Activated T-cell treated with anti-CD3 and anti-CD28 coated beads, Interleukin-2, amount 50 U/mL, for 4 hours (primary cell): ENCODE measurements around the gene STX1B. TPM values are rescaled to one million over a fixed set of nuclear protein-coding genes. Genes with fewer than 3 reads are reported as not detected.
A peak's percentile ranks its signal among the peaks of the same experiment; 100 is the strongest.

Experiments used
- ATAC-seq, 2 donors: fragments of 200-7000 bp; cut with Tn5 transposase; one replicate each; pipeline ENCODE4 v1.10.0; 2021
- DNase-seq: peaks from one replicate; pipeline ENCODE4 v3.0.0-alpha.2; 2020
- H3K27me3 Mint-ChIP-seq: one replicate; pipeline ENCODE4 v1.8.0; 2021; ENCODE audit warnings: low read depth, mixed read lengths
- H3K36me3 Mint-ChIP-seq: one replicate; pipeline ENCODE4 v1.8.0; 2022; ENCODE audit warnings: mixed read lengths; ENCODE audit not compliant: insufficient read depth
- H3K4me1 Mint-ChIP-seq: one replicate; pipeline ENCODE4 v1.8.0; 2021; ENCODE audit warnings: low read depth, mixed read lengths
- H3K4me3 Mint-ChIP-seq: one replicate; pipeline ENCODE4 v1.8.0; 2021; ENCODE audit warnings: mild to moderate bottlenecking, moderate library complexity, mixed read lengths
- H3K9me3 Mint-ChIP-seq: one replicate; pipeline ENCODE4 v1.8.0; 2021; ENCODE audit warnings: mixed read lengths
- total RNA-seq, 3 donors: library from RNA; stranded (reverse); gene quantifications; one replicate each; pipeline ENCODE4 v1.2.1, GENCODE V29; 2021

STX1B gene
- total RNA-seq, 3 donors from 2014 or later = 0.25 to 0.69 (median 0.43) TPM

- DNase-seq = no peak
- peaks cover 13% of the 10 kb centered on the region for H3K4me1 Mint-ChIP-seq
- no peaks in the 10 kb centered on the region for H3K27me3 Mint-ChIP-seq
- H3K36me3 Mint-ChIP-seq = peaks cover 51% of the 10 kb centered on the region
- H3K9me3 Mint-ChIP-seq = no peaks in the 10 kb centered on the region
- H3K4me3 Mint-ChIP-seq = no peak overlapping the region
- no peak for ATAC-seq
Observed at GRCh38 chr16:30964574-30965226, 45.7 kb downstream of the STX1B start.

GRCh38 chr16:30963925-30964511 is 46.4 kb downstream of the STX1B start:
- ATAC-seq = no peak
- Mint-ChIP-seq H3K4me3 (no peak overlapping the region), H3K4me1 (peaks cover 19% of the 10 kb centered on the region), H3K9me3 (no peaks in the 10 kb centered on the region), H3K27me3 (no peaks in the 10 kb centered on the region), H3K36me3 (peaks cover 53% of the 10 kb centered on the region)
- DNase-seq = no peak

- no peak for ATAC-seq
- Mint-ChIP-seq H3K27me3 (no peaks in the 10 kb centered on the region), H3K36me3 (peaks cover 42% of the 10 kb centered on the region), H3K9me3 (no peaks in the 10 kb centered on the region), H3K4me1 (peaks cover 26% of the 10 kb centered on the region), H3K4me3 (no peak overlapping the region)
- no peak for DNase-seq
Observed at GRCh38 chr16:30961384-30961783, 49.1 kb downstream of the STX1B start.

GRCh38 chr16:30958175-30959079 is 52.0 kb downstream of the STX1B start:
- Mint-ChIP-seq H3K27me3 (no peaks in the 10 kb centered on the region), H3K4me3 (peak overlapping the region; percentile 95), H3K36me3 (peaks cover 29% of the 10 kb centered on the region), H3K4me1 (peaks cover 29% of the 10 kb centered on the region), H3K9me3 (no peaks in the 10 kb centered on the region)
- no peak for DNase-seq
- ATAC-seq = peak; percentile 29 to 49

GRCh38 chr16:30957456-30958174 is 52.8 kb downstream of the STX1B start, which contains the start of gene SETD1A:
SETD1A (plus strand) TSS chr16:30957754; CDS start chr16:30958732, 978 bp downstream.
- H3K27me3 Mint-ChIP-seq = no peaks in the 10 kb centered on the region
- DNase-seq (peak; percentile 96), ATAC-seq (peak; percentile 86 to 88)
- no peaks in the 10 kb centered on the region for H3K9me3 Mint-ChIP-seq
- peaks cover 23% of the 10 kb centered on the region for H3K36me3 Mint-ChIP-seq
- peaks cover 27% of the 10 kb centered on the region for H3K4me1 Mint-ChIP-seq
- peak within 1 kb of the TSS; percentile 95 for H3K4me3 Mint-ChIP-seq

- no peaks in the 10 kb centered on the region for H3K9me3 Mint-ChIP-seq
- DNase-seq (peak; percentile 92), ATAC-seq (peak; percentile 71 to 76)
- peaks cover 19% of the 10 kb centered on the region for H3K36me3 Mint-ChIP-seq
- no peaks in the 10 kb centered on the region for H3K27me3 Mint-ChIP-seq
- peaks cover 24% of the 10 kb centered on the region for H3K4me1 Mint-ChIP-seq
- peak overlapping the region; percentile 93 for H3K4me3 Mint-ChIP-seq
Observed at GRCh38 chr16:30956601-30957455, 53.6 kb downstream of the STX1B start.

- DNase-seq (no peak), ATAC-seq (no peak)
- H3K9me3 Mint-ChIP-seq = no peaks in the 10 kb centered on the region
- H3K4me3 Mint-ChIP-seq = no peak overlapping the region
- H3K4me1 Mint-ChIP-seq = peaks cover 27% of the 10 kb centered on the region
- peaks cover 8% of the 10 kb centered on the region for H3K36me3 Mint-ChIP-seq
- no peaks in the 10 kb centered on the region for H3K27me3 Mint-ChIP-seq
Observed at GRCh38 chr16:30954993-30955392, 55.4 kb downstream of the STX1B start.

GRCh38 chr16:30953511-30954124 is 56.8 kb downstream of the STX1B start:
- no peak for ATAC-seq
- H3K36me3 Mint-ChIP-seq = no peaks in the 10 kb centered on the region
- no peaks in the 10 kb centered on the region for H3K27me3 Mint-ChIP-seq
- H3K4me1 Mint-ChIP-seq = peaks cover 20% of the 10 kb centered on the region
- H3K9me3 Mint-ChIP-seq = no peaks in the 10 kb centered on the region
- H3K4me3 Mint-ChIP-seq = no peak overlapping the region
- peak; percentile 53 for DNase-seq

- Mint-ChIP-seq H3K36me3 (no peaks in the 10 kb centered on the region), H3K4me1 (peaks cover 17% of the 10 kb centered on the region), H3K27me3 (no peaks in the 10 kb centered on the region), H3K4me3 (no peak overlapping the region), H3K9me3 (no peaks in the 10 kb centered on the region)
- no peak for DNase-seq
- ATAC-seq = no peak
Observed at GRCh38 chr16:30953111-30953510, 57.3 kb downstream of the STX1B start.

GRCh38 chr16:30951750-30952149 is 58.7 kb downstream of the STX1B start:
- H3K27me3 Mint-ChIP-seq = no peaks in the 10 kb centered on the region
- H3K4me3 Mint-ChIP-seq = no peak overlapping the region
- H3K9me3 Mint-ChIP-seq = no peaks in the 10 kb centered on the region
- peaks cover 17% of the 10 kb centered on the region for H3K4me1 Mint-ChIP-seq
- no peak for DNase-seq
- no peaks in the 10 kb centered on the region for H3K36me3 Mint-ChIP-seq
- ATAC-seq = no peak

- Mint-ChIP-seq H3K36me3 (peaks cover 3% of the 10 kb centered on the region), H3K9me3 (no peaks in the 10 kb centered on the region), H3K27me3 (no peaks in the 10 kb centered on the region), H3K4me1 (peaks cover 17% of the 10 kb centered on the region), H3K4me3 (no peak overlapping the region)
- ATAC-seq (no peak), DNase-seq (no peak)
Observed at GRCh38 chr16:30951193-30951592, 59.2 kb downstream of the STX1B start.

- H3K27me3 Mint-ChIP-seq = no peaks in the 10 kb centered on the region
- H3K9me3 Mint-ChIP-seq = no peaks in the 10 kb centered on the region
- H3K36me3 Mint-ChIP-seq = peaks cover 7% of the 10 kb centered on the region
- H3K4me1 Mint-ChIP-seq = peaks cover 17% of the 10 kb centered on the region
- no peak for DNase-seq
- peak overlapping the region; percentile 82 for H3K4me3 Mint-ChIP-seq
- no peak for ATAC-seq
Observed at GRCh38 chr16:30950516-30951065, 59.8 kb downstream of the STX1B start.
